Effector memory CD4-positive, alpha-beta T cell (primary cell): ENCODE data around the gene MTX2.

Experiments
- DNase-seq, 3 donors: peaks; one replicate each; pipeline ENCODE4 v3.0.0-alpha.2; 2020
- H3K27ac ChIP-seq: 2 replicates; pipeline ENCODE4 v1.7.0; 2013; ENCODE audit warnings: mild to moderate bottlenecking, low read length, moderate library complexity; ENCODE audit not compliant: insufficient read depth, poor library complexity, severe bottlenecking
- H3K27me3 ChIP-seq: replicated peaks from 2 replicates; pipeline ENCODE4 v1.7.0; 2013; ENCODE audit warnings: mild to moderate bottlenecking, low read length; ENCODE audit not compliant: insufficient read depth, control insufficient read depth, poor library complexity, severe bottlenecking
- H3K36me3 ChIP-seq: 2 replicates; pipeline ENCODE4 v1.7.0; 2013; ENCODE audit warnings: mild to moderate bottlenecking, low read length, moderate library complexity; ENCODE audit not compliant: control insufficient read depth, insufficient read depth
- H3K4me1 ChIP-seq: 2 replicates; pipeline ENCODE4 v1.7.0; 2013; ENCODE audit warnings: low read length, mild to moderate bottlenecking; ENCODE audit not compliant: control insufficient read depth, insufficient read depth, poor library complexity, severe bottlenecking
- H3K4me3 ChIP-seq: 2 replicates; pipeline ENCODE4 v1.7.0; 2013; ENCODE audit warnings: low read length, low read depth, mild to moderate bottlenecking; ENCODE audit not compliant: insufficient read depth, poor library complexity, severe bottlenecking
- H3K9me3 ChIP-seq: 2 replicates; pipeline ENCODE4 v1.7.0; 2013; ENCODE audit warnings: mild to moderate bottlenecking, low read length, moderate library complexity; ENCODE audit not compliant: control insufficient read depth

MTX2 gene

GRCh38 chr2:176385838-176386237, 116.6 kb downstream of the MTX2 start:
- no peaks in the 10 kb centered on the region for H3K27me3 ChIP-seq
- H3K27ac ChIP-seq = no peak overlapping the region
- H3K9me3 ChIP-seq = no peaks in the 10 kb centered on the region
- no peak overlapping the region for H3K4me3 ChIP-seq
- H3K36me3 ChIP-seq = no peaks in the 10 kb centered on the region
- no peaks in the 10 kb centered on the region for H3K4me1 ChIP-seq
- DNase-seq = no peak
